Cerebellar cortex (tissue), 1 donor: ENCODE data around the gene CACNB2.
"Not testable (repeated sequence)": the region's sequence is repeated elsewhere in the genome, so short reads cannot be mapped to it uniquely, and the experiment has no call there.

ENCODE experiments used
- DNase-seq: peaks from one replicate; pipeline ENCODE4 v3.0.0-alpha.2; 2015; ENCODE audit warnings: low spot score

CACNB2 gene

DNA sequence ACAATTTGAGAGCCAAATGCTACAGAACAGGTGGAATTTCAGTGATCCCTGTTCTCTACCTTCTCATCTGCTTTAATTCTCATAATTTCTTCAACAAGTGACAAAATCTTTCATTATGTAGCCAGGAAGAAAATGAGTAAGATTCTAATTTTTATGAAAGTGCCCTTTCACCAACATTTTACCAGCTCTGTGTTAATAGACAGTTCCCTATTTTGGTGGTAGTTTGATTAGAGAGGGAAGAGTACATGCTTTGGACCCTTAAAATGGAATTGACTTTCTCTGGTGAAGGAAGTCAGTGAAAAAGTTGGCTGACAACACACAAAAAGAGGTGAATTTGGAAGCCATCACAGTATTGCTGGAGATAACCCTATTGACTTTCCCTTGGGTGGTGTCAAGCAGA is 61.7 kb downstream of the CACNB2 start:
- DNase-seq, result no peak

DNA sequence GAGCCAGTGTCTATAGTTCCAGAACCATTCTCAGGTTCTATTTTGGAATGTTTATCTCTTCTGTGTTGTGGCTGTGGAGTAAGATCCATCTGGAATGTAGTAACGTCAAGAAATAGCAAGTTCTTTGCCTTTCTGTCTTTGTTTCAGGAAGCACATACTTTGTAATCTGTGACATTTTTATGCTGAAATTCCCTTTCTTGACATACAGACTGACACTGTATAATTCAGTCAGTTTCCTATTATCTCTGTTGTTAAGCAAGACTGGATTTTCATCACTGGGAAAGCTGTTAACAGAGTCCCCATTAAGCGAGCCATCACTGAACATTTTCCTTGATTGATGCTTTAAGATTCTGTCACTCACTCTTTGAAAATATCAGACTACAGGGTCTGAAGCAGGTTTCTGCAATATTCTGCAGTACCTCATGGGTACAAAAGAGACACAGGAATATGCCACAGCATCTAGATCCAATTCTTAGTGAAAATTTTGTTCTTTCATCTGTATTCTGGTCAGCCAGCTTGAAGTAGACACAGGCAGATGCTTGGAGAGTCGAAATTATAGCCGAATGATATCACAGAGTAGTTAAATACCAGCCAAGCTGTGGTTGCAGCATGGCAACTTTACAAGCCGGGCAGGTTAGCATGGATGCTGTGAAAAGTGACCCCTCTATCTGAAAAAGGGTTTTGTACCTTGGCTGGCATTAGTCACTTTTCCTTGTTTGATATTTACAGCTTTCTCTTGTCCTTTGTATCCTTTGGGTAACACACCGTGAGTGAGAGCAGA is 62.6 kb downstream of the CACNB2 start:
- no peak for DNase-seq

DNA sequence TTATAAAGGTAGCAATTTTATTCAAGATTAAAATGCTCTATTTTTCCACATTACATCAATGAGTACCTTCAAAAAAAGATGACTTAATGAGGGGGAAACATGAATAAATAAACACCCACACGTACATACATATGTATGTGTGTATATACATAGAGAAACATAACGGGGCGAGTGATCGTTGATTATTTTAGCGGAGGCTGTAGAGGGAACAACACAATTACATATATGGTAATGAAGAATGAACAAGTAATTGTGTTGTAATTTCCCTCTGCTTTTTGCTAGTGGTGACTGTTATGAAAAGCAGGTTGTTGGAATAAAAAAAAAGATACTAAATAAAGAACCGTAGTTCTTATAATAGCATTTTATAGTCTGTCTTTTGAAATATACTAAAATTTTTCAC is 63.2 kb downstream of the CACNB2 start:
- no peak for DNase-seq

DNA sequence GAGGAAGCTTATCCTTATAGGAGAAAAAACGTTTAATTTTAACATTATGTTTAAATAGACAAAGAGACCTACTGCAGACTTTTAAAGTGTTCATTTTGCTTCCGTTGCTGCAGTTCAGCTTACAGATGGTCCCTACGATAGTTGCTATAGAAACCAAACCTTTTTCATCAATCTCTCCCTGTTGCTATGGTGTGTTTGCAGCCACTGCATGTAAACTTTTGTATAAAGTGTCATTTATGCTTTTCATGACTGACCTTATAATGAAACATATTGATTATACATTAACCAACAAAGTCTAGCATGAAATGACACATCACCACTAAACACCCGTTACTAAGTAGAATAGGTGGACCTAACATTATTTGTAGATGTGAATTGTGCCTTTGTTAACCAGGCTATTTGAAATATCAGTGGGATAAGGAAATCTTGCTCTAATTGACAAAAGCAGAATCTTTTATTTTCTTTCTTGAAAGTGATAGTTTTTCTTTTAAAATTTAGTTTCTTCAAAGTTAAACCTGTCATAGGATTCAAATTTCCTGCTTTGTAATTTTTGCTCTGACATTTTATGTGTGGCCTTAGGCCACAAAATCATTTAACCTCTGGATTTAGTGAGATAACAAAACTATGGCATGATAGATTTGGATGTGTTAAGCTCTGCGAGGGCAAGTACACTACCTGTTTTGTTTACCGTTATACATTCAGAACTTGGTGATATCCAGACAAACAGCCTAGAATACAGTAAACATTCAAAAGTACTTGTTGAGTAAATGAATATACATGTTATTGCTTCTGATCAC is 64.0 kb downstream of the CACNB2 start:
- DNase-seq, result no peak

DNA sequence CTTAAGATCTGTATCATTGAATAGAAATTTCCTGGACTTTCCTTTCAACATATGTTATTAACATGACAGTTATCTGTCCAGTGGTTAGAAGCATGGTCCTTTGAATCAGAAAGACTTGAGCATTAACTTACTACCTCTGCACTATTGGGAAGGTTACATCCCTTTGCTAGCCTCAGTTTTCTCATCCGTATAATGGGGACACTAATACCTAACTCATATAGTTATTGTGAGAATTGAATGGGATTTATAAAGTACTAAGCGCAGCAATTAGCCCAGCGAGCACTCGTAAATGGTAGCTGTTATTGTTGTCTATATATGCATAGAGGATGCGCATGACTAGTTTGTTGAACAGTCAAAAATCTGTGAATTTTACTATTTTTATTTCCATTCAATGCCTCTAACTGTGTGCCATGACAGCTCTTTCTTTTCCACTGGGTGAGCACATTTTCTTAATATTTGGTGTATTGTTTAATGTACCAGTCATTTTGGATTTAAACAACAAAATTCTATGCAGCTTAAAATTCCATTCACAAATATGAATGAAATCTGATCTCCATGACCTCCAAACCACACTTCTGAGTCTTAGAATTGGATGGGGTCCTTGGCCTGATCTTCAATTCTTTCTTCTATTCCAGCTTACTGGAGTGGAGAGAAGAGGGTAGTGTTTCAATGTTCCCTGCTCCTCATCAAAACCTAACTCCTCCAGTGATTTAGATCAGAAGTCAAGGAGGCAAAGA is 65.0 kb downstream of the CACNB2 start:
- DNase-seq, result no peak

DNA sequence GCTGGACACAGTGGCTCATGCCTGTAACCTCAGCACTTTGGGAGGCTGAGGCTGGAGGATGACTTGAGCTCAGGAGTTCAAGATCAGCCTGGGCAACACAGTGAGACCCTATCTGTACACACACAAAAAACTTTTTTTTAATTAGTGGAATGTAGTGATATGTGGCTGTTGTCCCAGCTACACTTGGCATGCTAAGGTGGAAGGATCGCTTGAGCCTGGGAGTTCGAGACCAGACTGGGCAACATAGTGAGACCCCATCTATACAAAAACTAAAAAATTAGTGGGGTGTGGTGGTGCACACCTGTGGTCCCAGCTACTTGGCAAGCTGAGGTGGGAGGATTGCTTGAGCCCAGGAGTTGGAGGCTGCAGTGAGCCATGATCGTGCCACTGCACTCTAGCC is 68.0 kb downstream of the CACNB2 start:
- DNase-seq, result not testable (repeated sequence)

DNA sequence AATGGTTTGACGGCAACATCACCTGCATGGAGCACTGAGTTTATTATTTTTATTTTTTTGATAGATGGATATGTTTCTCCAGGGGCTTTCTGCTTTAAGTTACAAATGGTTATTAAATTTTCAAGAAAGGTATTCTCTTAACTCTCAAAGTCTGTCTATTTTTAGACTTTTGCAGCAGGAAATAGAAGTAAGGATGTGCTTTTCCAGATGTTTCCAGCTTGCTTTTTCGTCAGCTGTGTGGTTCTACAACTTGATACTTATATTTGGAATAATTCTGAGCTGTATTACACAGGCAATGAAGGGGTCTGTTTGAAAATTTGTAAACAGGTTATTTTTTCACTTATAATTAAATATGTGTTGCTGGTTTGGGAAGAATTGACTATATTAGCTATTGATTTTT is 69.0 kb downstream of the CACNB2 start:
- DNase-seq, result no peak

DNA sequence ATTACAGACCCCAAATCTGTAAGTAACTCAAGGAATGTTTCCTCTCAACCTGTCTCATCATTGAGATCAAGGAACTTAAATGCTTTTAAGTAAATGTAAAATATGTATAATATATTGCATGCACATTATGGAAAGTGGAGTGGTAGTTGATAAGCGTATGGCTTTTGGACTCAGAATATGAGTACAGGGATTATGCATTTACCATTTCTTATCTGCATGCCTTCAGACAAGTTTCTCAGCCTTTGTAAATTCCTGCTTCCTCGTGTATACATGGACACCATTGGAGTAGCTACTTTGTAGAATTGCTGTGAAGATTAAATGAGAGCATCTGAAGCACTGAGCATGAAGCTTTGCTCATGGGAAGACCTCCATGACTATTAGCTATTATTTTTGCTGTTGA is 70.5 kb downstream of the CACNB2 start:
- no peak for DNase-seq

DNA sequence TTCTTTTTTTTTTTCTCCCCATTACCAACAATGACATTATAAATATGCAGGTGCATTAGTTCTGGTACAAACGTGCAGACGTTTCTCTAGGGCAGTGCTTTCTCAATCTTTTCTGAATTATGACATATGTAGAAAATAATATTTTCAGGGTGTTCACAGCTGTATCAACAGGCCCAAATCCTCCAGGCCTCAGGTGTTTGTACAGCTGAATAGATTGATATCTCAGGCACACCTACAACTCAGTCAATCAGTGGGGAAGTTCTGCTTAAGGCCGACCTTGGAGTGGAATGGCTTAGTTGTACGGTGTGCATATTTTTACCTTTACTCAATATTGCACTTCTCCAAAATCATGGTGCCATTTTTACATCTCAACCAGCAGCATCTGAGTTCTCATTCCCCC is 71.6 kb downstream of the CACNB2 start:
- no peak for DNase-seq

DNA sequence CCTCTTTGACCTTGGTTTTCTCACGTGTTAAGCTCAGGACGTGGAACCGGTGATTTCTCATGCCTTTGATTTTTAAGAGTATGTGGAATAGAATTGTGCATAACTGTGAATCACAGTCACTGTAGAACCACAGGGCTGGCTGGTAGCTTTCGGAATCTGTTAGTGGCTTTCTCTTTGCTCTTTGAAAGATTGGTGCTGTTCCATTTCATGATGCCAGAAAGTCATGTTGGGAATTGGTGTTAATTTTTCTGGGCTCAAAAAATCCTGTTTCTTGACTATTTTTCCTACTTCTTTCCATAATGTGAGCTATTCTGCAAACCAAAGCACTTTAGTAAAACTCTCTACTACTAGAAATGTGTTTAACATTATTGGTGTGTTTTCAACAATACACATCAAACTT is 73.0 kb downstream of the CACNB2 start:
- no peak for DNase-seq

DNA sequence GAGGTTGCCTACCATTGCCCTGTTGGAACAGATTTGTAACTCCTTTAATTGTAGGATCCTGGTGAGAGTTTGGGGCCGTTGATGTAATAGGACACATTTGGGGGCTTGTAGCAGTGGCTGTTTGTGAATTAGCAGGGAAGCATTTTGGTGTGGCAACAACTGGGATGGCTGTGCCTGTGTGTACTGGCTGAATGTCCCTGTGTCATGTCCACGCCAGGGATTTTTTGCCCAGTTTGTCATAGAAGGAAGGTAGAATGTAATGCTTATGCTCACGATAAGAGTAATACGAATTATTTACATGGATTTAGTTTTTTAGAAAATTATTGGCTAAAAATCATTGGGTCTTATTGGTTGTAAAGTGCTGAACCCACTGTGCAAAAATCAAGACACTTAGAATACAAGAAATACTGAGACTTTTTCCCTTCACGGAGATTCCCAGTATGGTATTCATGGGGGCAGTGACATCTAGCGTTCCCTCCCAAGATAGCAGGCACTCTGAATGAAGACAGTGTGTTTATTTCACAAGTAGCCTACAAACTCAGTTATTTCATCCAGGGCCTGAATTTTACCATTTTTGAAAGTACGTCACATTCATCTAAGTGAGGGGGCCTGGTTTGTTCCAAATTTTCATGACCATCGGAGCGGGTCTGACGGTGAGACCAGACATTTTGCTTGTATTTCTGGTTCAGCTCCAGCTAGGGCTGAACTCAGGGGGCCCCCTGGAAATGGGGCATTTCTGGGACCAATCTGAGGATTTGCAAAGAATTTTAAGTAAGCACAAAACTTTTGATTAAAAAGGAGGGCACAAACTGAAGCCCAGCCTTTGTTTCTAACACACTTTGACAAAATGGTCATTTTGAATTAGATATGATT is 74.7 kb downstream of the CACNB2 start:
- DNase-seq, result peak; percentile 82

DNA sequence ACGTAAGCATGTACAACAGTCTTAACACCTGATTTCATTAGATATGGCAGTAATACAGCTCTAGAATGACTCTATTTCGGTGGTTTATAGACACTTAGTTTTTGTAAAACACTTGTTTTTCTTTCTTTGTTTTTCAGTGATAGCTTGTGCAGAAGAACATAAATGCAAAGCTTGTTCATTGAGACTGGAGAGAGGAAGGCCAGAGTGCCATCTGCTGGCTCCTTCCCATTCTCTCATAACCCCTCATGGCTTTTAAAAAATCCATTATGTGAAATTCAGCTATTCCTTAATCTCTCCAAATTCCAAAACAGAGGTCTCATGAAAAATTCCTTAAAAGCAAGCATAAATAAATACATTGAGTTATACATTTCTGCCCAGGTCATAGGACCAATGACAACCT is 76.3 kb downstream of the CACNB2 start:
- peak; percentile 55 for DNase-seq

DNA sequence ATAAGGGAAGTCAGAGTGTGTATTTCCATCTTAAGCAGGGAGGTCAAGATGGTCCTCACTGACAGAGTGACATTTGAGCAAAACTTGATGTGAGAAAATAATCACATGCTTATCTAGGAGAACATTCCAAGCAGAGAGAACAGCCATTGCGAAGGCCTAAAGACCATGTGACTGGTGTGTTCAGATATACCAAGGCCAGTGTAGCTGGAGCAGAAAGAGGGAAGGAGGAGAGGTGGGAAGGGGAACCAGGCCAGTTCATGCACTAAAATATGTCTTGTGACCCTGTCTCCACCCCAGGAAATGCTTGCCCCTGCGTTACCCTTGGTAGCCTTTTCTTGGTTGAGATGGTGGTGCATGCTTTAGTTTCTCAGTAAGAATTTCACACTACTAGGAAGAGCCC is 77.4 kb downstream of the CACNB2 start:
- no peak for DNase-seq

DNA sequence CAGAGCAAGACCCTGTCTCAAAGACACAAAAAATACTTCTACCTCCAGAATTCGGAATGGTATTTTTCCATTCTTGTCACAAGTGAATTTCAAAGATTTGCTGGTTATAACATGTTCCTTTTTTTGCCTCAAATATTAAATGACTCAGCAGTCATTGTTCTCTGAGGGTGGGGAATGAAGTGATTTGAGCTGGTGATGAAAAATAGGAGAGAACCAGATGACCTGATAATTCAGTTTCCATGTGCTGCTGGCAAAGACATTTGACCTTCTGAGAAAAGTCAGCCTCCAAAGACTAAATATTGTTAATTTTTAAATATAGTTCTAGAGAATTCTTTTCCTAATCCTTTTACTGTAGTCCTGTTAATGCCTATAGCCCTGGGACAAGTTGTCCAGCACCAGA is 78.9 kb downstream of the CACNB2 start:
- no peak for DNase-seq

DNA sequence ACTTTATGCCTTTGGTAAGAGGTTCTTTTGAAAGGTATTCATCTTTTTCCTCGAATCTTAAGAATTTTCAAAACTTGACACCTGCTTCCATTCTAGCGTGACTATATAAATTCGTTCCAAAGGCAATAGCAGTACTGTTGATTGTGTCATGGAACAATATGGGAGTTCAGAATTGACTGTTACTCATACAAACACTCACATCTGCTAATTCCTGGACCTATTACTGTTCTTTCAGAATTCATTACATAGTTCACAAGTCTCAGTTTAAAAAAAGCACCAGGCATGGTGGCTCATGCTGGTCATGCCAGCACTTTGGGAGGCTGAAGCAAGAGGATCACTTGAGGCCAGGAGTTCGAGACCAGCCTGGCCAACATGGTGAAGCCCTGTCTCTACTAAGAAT is 80.9 kb downstream of the CACNB2 start:
- DNase-seq, result no peak

DNA sequence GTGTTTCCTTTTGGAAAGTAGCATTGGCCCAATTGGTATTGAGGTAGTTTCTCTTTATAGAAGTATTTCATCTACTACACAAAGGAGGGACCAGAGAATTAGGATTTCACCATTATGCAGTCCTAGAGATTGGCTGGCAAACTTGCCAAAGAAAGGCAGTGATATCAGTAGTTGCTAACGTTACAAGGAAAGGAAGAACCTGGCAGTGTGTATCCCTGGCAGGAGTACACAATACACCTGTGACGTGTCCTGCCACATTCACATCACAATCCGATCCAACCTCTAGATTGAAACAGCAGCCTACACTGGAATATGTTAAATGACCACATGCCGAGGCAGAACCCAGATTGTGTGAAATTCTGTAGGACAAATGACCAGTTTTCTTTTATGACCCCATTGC is 81.7 kb downstream of the CACNB2 start:
- DNase-seq, result no peak

DNA sequence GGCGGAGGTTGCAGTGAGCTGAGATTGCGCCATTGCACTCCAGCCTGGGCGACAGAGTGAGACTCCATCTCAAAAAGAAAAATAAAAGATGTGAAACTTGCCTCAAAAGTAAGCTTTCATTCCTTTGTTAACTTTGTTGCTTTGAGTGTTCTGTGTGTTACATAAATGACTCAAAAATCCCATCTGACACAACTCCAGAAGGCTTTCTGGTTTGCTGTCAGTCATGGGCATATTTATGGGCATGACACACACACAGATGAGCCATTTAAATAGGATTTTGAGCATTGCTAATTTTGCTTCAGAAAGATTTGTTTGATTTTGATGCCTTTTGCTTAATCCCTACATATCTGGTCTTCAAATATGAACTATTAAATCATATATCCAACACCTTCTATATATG is 82.6 kb downstream of the CACNB2 start:
- DNase-seq, result no peak

DNA sequence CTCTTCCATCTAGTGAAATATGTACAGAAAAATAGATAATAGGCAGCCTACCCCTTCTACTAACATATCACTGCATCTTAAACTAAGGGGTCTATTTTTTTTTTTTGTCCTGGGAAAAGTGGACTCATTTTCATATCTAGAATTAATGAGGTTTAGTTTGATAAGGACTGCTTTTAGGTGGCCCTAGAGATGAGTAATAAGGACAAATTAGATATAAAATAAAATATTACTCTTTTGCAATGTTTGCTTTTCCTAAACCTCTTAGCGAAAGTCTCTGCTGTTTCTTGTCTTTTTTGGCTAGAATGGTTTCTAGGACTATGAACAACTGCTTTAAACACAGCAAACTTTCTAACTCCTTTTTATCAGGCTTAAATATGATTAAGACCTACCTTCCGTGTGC is 83.7 kb downstream of the CACNB2 start:
- no peak for DNase-seq

DNA sequence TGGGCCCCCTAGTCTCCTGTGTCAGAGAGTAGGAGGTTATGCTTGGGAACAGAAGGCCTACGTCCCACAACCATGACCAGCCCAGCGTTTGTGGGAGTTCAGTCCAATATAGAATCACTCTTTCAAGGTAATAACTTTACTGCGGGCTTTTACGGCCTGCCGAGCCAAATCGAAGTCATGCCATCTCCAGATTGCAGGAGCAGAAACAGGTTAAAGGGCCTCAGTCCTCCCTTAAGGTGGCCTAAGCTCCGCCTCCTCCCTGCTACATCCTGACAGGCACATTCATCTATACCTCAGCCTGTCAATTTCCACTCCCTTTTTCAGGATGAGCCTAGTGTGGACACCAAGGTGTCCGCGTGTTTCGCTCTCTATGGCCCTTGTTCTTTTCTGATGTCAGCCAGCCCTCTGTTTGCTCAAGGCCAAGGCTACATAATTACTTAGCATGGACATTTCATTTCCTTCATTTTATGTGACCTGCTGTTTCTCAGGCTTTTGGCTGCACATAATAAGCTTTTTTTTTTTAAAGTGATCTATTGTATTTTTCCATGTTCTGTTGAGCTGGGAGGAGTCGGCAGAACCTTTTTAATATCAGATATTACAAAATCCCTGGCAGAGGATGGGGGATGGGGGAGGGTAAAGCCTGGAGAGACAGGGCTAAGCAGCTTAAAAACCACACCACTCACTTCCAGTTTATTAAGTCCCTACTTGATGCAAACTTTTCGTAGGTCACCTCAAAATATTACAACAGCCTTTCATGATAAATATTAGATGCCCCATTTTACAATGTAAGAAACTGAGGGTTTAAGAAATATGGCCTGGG is 84.6 kb downstream of the CACNB2 start:
- no peak for DNase-seq

DNA sequence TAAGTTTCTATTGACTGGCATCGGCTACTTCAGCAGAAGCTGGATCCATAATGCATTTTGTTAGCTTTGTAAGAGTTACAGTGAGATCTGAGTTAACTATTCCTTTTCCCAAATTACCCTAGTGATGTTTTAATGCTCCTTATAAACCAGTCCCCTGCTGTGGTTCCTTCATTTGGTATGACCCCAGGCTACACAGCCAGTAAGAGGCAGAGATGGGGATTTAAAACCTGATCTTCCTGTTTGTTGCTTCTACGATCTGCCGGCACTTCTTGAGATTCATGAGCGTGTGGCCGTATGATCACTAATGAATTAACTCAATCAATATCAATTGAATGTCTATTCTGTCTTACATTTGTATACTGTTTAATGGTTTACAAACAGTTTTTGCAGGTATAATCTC is 86.1 kb downstream of the CACNB2 start:
- no peak for DNase-seq

DNA sequence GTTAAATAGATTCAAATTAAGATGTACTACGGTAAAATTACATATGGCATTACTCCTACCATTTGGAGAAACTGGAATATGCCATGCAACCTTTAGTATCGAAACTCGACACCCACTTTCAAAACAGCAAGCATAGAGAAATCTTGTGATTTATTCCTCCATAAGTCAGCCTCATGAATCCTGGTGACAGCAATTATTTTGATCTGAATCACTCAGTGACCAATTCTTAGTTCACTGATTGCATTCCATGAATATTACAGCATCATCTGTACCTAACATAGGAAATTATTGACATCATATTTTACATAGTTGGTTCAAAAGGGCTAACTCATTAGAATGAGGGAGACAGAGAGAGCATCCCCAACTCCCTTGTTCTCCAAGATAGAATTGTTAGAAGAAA is 89.6 kb downstream of the CACNB2 start:
- no peak for DNase-seq
